Activated T-helper 1 cell treated with Interleukin-2 at 50 U/mL for 16 hours (primary cell): ENCODE data around the gene CPE.

Source experiments
- DNase-seq: peaks from one replicate; pipeline ENCODE4 v3.0.0-alpha.2; 2020; ENCODE audit warnings: low read depth

The CPE gene

DNA sequence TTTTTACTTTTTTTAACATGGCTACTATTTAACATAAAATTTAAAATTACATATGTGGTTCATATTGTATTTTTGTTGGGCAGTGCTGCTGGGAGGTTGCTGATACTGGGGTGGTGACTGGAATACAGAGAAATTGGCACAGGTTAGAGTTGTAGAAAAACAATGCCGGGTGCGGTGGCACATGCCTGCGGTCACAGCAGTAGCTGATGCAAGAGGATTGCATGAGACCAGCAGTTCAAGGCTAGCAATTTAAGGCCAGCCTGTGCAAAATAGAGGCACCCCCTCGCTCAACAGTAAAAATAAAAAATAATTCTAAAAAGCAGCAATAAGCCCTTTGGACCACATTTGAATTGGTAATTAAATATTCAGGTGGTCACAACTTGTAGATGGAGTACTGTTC is 11.8 kb upstream of the CPE start:
- DNase-seq: no peak

DNA sequence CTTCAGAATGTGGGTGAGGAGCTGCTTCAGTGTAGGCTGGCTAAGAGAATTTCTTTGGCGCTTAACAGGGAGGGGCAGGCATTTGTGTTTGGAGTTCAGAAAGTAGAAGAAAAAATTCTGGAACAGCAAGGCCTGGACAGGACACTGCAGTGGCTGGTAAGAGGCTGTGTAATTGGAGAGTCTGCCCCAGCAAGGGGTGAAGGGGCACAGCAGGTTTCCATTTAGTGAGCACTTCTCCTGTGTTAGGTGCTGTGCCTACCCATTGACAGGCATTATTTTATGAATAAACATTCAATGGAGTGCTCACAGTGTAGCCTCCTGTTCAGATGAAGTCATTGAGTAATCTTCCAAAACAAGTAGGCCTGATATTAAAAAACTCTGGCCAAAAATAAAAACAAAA is 10.7 kb upstream of the CPE start:
- DNase-seq: no peak

DNA sequence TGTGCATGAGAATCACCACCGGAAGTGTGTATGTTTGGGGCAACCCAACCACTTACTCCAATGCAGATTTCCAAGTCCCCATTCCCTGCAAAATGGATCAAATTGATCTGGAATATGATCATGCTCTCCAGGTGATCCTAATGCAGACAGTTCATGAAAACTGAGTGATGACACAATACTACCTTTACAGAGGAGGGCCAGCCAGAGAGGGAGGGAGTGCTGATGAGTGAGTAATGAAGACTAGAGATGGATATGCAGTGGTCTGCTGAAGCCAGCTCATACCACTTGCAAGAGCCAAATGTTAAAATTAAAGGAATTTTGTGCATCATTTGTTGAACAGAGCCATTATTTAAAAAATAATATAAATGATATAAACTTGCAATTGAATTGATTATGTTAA is 10.2 kb upstream of the CPE start:
- DNase-seq: no peak

DNA sequence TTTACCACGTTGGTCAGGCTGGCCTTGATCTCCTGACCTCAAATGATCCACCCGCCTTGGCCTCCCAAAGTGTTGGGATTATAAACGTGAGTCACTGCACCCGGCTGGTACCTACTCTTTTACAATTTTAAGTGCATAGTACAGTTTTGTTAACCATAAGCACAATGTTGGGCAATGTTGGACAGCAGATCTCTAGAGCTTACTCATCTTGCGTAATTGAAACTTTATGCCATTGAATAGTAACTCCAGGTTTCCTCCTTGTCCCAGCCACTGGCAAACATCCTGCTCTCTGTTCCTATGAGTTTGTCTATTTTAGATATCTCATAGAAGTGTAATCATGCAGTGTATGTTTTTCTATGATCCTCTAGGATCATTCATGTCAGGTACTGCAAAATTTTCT is 9.3 kb upstream of the CPE start:
- DNase-seq: no peak

DNA sequence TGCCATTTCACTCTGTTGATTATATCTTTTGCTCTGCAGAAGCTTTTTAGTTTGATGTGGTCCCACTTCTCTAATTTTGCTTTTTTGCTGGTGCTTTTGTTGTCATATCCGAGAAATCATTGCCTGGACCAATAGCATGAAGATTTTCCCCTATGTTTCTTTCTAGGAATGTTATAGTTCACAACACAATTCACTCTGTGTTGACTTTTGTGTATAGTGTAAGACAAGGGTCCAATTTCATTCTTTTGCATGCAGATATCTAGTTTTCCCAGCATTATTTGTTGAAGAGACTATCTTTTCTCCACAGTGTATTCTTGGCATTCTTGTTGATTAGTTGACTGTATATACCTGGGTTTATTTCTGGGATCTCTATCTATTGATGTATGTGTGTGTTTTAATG is 8.3 kb upstream of the CPE start:
- no peak for DNase-seq

DNA sequence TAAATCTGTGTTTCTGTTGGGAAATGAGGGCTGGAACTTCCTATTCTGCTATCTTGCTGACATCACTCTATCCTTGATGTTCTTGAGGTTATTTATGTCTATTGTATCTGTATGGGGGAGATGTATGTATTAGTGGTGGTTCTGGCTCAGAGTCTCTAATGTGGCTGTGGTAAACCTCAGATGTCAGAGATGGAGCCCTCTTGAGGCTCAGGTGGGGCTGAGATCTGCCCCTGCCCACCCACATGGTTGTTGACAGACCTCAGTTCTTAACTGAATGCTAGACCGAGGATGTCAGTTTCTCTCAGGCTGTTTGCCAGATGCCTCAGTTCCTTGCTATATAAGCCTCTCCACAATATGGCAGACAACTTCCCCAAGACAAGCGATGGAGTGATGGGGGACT is 3.3 kb upstream of the CPE start:
- no peak for DNase-seq

DNA sequence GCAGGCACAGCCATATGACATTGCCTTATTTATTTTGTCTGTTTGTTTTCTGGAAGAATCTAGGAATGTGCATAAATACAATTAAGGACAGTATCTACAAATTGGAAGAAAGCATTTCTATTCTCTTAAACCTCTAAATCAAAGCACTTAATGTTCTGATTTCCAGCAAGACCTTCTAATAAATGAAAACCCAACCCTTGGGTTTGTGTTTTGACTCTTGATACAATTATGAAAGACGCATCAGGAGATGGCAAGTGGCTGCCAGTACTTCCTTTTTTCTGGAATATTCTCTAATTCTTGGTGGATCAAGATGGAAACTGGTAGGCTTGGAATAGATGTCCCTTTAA is 437 bp upstream of the CPE start:
- DNase-seq: no peak

DNA sequence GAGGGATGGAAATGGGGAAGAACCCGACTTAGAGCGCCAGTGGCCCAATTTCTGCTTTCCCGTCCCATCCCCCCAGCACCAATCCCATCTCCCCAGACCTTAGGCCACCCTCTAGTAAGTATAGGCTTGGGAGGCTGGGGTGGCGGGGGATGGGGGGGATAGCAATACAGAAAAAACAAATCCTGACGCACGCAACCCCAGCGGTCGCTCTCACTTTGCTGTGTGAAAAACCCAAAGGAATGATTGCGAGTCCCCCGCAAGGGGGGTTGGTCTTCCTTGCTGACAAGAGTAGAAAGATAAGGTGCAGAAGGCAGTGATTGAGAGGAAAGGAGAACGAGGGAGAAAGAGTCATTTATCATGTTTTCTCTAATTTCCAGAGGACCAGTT is 863 bp downstream of the CPE start:
- DNase-seq: no peak

DNA sequence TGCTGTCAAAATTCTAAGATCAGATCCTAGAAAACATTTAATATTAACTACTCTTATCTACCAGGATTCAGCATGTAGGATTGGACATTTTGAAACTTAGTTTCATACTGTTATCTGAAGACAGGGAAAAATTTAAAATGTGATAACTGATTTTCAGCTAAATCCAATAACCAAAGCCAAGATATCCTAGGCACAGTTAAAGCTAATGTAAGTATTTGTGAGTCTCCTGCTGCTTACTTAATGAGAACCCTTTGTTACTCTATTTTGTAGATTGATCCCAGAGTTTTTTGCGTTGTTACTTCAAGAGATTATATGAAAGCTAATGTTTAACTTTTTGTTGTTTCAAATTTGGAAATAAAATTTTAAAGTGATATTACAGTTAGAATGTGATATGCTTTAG is 2.0 kb downstream of the CPE start:
- DNase-seq: no peak

DNA sequence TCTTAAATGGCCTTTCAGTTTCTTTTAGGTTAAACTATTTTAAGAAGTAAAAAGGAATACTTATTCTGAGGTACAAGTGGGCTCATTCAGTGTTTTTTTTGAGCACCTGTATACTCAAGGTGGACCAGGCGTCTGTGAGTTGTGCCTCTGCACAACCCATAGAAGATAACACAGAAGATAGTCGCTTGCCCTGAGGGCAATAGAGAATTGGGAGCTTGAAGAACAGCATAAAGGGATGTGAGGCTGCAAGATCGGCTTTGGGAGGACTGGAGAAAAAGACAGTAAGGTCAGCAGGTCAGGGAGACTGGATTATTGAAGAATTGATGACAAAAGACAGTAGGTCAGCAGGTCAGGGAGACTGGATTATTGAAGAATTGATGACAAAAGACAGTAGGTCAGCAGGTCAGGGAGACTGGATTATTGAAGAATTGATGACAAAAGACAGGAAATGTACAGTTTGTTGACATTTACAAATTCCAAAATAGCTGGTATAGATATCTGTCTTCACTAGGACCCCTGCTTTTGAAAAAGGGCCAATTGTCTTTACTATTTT is 3.1 kb downstream of the CPE start:
- DNase-seq: no peak

DNA sequence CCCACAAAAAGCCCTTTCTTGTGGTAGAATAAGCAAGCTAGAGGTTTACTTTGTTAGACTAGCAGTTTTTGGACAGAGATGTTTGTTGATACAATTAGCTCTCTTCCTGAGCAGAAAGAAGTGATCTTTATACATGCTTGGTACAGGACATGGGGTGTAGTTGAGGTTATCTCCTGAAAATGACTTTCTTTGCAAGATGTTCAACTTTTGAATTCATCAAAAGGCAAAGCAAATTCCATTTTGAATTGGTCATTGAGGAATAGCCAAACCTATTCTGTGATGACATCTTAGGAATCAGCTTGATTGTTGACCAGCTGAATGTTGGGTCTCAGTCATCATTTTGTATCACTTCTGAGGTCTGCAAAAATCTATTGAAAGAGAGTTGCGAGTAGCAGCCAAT is 3.8 kb downstream of the CPE start:
- DNase-seq: no peak

DNA sequence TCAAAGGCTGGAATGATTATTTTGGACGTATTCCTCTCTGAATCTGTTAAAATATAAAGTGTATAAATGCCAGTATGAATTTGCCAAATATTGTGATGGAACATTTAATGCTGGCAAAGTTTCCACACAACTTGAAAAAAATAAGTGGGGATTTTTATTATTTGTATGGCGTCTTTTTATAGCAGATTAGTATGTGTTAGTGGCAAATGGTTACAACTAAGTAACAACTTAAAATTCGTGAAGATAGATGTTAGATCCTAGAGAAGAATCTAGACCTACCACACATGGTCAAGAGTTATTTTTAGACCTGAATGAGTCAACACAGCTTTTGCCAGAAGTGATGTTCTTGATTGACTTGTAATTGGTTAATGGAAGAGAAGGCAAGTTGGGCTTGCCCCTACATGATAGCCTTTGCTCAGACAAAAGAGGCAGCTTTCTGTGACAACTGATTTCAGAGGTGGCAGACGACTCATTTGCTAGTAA is 4.8 kb downstream of the CPE start:
- DNase-seq: no peak

DNA sequence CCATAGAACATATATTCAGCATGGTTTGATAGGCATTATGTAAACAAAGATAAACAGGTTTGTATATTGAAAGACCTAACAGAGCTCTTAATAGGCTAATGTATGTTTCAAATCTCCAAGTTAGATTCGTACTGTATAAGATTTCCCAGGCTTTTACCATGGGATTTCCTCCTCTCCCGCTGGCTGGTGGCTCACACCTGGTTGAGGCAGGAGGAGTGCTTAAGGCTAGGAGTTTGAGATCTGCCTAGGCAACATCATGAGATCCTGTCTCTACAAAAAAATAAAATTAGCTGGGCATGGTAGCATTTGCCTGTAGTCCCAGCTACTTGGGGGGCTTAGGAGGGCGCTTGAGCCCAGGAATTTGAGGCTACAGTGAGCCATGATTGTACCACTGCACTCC is 5.4 kb downstream of the CPE start:
- no peak for DNase-seq

DNA sequence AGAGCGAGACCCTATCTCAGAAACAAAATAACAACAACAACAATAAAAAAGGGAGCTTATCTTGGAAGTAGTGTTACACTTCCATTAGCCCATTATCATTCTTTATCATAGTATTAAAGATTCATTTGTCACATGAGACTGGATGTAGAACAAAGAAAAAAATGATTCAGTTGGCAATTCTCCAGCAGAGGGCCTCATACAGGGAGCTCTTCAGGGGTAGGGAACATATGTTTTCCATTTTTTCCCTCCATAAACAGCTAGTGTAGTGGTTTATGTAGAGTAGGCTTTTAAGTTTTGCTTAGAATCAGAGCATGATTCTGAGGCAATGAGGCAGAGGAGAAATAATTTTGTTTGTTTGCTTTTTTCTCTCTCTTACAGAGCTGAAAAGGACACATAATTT is 5.8 kb downstream of the CPE start:
- DNase-seq: no peak

DNA sequence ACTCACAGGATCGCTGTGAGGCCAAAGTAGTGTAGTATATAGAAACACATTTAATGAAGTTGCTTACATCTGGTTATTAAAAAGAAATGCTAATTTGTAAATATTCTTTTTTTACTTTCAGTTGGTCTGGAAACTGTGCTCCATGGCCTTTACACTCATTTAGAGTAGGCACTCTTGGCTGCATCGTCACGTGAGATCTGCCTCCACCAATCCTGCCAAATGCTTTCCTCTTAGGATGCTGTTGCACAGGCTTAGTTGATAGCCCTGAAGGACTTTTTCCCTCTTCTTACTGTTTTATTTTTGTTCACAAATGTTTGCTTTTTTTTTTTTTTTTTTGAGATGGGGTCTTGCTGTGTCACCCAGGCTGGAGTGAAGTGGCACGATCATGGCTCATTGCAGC is 6.3 kb downstream of the CPE start:
- no peak for DNase-seq

DNA sequence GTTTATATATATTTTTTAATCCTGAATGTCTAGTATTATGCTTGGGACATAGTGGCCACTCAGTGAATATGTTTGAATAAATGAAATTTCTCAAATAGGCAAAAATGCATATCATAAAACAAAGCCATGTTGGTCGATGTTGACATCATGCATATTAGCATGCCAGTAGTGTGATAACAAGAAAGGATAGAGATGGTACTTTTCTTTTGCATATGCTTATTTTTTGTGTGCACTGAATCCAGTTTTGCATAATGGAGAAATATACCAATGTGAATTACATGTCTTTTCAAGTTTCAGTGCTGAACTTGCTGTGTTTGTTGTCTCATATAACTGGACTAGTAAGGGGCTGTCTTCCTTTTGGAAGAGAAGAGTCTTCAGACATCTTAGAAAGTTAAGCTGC is 7.5 kb downstream of the CPE start:
- DNase-seq: no peak

DNA sequence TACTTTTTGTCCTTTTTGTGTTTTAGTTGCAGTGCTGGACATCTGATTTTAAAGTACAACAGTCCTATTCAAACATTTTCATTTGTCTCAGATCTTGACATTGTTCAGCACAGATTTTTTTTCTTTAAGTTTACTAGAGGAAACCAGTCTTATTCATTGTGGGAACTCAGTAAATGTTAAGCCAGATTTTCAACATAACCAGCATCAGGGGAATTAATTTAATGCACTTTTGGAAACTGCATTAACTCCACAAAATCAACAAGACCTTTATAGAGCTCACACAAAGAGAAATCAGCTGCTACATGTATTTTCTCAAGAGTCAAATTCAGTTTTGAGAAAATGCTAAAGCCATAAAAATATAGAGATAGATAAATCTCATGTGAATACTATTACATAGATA is 9.9 kb downstream of the CPE start:
- DNase-seq: no peak

DNA sequence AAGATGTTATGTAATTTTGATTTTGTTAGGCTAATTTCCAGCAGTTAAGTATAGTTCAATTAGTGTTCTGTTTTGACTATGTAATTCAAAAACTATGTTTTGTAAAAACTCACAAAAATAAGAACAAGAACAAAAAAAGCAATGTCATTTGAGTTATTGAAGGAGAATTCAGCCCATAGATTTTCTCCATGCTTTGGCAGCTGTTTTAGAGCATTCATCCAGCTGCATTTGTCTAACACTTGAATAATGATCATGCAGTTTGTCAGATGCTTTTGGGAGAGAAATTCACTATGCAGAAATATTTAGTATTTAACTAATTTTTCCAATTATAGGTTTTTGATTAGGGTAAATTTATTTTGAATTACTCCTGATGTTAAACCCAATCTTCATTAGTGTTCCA is 14.2 kb downstream of the CPE start:
- DNase-seq: no peak

DNA sequence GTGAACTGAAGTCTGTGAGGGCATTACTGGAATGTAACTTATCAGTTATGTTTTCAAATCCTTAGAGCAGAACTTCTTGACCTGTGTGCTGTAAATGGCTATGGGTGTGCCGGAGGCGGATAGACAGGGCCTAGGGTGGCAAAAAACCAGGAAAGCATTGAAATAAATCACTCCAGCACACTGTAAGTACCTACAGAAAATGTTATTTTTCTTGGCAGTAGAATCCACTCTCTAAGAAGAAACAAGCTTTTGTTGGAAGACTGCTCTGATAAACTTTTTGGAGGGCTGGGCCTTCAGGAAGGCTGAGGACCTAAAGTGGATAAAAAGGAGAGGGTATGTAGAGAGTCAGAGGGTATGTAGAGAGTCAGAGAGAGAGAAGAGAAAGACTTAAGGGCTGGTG is 14.9 kb downstream of the CPE start:
- DNase-seq: no peak

DNA sequence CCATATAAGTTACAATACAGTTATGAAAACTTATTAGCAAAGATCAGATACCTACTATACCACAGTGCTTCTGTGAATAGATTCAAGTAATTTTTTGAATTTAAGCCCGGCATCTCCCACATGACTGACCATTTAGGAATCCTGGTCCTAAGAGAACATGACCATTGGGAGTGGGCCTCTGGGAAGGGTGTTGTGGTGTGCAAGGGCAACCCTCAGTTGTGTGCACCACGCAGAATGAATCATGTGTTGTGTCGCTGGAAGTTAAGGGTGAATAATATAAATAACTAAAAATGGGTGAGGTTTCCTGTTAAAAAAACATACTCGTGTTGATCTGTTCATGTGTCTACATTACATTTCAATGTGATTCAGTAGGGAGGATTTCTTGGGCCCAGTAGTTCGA is 15.5 kb downstream of the CPE start:
- DNase-seq: no peak

DNA sequence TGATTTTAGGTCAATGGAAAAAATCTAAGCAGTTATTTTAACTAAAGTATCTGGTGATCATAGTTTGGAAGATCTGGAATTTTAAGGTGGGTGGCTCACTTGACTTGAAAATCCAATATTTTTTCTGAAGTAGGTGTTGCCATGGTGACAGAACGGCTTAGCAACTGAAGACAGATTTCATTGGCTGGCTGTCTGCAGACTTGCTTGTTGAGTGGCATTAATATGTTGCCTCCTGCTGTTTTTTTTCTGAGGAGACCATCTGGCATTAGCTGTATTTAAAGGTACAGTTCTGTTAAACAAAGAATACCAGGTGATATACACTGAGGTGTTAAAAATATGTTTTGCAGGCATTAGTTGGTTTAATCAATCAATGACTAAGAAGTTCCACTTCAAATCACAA is 19.8 kb downstream of the CPE start:
- DNase-seq: no peak

DNA sequence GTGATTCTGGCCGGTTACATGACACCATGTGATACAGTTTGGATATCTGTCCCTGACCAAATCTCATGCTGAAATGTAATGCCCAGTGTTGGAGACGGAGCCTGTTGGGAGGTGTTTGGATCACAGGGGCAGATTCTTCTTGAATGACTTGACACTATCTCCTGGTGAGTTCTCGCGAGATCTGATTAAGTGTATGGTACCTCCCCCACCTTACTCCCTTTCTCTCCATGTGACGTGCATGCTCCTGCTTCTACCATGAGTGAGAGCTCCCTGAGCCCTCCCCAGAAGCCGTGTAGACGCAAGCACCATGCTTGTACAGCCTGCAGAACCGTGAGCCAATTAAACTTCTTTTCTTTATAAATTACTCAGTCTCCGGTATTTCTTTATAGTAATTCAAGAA is 23.6 kb downstream of the CPE start:
- no peak for DNase-seq

DNA sequence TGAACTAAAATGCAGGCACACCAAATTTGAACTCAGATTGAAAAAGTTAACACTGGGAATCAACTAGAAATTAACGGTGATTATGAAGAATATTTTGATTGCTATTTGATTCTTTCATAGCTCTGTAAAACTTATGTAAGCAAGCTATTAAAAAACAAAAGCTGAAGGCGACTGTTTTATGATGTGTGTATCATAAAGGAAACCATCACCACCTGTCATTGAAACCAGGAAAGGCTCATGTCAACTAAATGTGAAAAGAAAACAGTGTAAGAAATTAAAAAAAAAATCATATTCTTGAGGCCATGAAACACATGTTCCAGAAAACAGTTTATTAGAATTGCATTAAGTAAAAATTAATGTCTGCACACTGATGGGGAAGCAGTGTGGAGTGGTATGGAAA is 24.2 kb downstream of the CPE start:
- no peak for DNase-seq

DNA sequence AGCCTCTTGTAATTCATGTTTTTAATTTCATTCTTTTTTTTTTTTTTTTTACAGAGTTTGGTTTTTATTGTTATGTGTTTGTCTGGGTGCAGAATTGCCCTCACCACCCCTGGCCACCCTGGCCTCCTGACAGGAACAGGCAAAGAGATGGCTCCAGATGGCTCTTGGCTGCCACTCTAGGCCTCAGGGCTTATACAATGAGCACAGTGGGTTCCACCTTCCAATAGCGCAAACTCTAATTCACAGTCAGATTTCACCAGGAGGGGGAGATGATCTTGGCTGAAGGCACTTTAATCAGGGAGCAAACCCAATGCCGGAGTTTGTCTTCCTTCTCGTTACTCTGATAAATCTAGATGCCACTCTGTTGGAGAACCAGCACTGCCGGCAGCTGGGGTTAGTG is 24.8 kb downstream of the CPE start:
- no peak for DNase-seq

DNA sequence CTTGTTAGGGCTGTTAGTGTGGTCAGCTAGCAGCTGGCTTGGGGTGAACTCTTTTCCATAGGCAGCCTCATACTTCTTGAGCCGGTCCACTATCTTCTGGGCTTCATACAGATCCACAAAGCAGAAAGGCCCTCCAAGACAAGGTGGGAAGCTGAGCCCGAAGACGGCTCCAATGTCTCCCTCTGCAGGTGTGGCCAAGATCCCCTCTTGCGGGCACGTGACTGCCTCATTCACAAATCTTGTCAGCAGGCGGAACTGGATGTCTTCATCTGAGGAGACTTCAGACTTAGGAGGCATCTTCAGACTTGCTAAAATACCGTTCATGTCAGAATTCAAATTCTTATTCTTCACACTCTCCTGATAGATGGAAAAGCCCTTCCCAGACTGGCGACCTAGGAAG is 25.3 kb downstream of the CPE start:
- DNase-seq: no peak
